ENCODE results near the gene FRMPD1.

Gene FRMPD1

GRCh38 chr9:37635808-37636207 is 14.9 kb upstream of the FRMPD1 start:
- no peak for DNase-seq (ENCODE audit: low read depth)

GRCh38 chr9:37636511-37637448 is 14.0 kb upstream of the FRMPD1 start:
- DNase-seq (ENCODE audit: low read depth) = no peak

- DNase-seq (ENCODE audit: low read depth) = peak; percentile 12
These were observed 11.5 kb upstream of the FRMPD1 start for GRCh38 chr9:37639109-37639762.

- no peak for DNase-seq (ENCODE audit: low read depth)
These were observed 10.9 kb upstream of the FRMPD1 start for GRCh38 chr9:37639841-37640240.

GRCh38 chr9:37640246-37640645 is 10.5 kb upstream of the FRMPD1 start:
- no peak for DNase-seq (ENCODE audit: low read depth)

DNA sequence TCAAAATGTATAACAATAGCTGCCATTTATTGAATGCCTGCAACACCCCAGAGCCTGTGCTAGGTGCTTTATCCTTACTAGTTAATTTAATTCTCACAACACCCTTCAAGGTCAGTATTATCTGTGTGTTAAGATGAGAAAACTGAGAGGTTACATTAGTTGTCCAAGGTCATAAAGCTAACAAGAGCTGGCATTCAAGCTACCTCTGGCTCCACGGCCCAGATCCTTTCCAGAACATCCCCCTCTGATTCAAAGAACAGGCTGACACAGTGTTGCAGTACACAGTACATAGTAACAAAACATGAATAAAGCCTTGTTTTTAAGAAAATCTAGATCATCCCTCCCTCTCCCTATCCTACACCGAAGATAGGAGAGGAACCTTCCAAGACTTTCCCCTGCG is 9.4 kb upstream of the FRMPD1 start:
- DNase-seq (ENCODE audit: low read depth) = no peak

- DNase-seq (ENCODE audit: low read depth) = no peak
These were observed 7.5 kb upstream of the FRMPD1 start for GRCh38 chr9:37643214-37643613.

DNA sequence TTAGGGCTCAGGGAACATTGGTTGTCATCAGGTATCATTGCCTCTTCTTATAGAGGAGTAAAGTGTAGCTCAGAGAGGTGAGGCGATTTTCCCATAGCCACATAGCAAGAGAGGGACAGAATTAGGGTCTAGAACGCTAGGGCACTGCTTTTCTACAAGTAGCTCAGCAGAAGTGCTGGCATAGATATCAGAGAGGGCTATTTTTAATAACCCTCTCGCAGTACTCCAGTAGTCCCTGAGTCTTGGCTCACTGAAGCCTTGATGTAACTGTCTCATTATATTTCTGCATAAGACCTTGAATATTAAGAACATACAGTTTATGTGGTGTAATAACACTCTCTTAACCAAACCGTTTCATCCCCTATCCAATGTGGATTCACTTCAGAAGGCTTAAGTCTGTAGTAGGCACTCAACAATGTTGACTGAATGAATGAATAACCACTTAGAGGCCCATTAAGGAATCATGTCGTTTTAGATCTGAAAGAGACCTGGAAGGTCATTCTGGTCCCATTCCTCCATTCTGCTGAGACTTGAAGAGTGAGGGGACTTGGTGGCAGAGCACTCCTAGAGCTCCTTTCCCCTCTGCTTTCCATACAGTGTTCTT is 4.7 kb upstream of the FRMPD1 start:
- DNase-seq (ENCODE audit: low read depth) = no peak

GRCh38 chr9:37650299-37650872 is 368 bp upstream of the FRMPD1 start:
- DNase-seq (ENCODE audit: low read depth) = no peak

- no peak for DNase-seq (ENCODE audit: low read depth)
These were observed 1.5 kb downstream of the FRMPD1 start for GRCh38 chr9:37652261-37652660.

DNA sequence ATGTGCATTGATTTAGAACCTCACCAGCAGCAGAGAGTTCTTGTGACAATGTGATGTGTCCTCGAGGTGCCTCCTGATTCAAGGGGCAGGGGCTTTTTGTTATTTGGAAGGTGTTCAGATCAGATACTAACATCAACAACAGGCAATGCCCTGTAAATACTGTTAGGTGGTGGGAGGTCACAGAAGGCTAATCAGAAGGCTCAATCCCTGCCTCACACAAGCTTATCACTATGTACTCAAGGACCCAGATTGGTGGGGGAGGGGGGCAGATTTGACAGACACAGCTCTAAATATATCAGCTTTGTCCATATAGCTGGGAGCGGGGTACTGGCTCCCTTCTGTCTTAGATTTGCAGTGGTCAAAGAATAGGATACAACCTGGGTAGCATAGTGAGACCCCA is 2.6 kb downstream of the FRMPD1 start:
- DNase-seq (ENCODE audit: low read depth) = no peak

- no peak for DNase-seq (ENCODE audit: low read depth)
These were observed 6.2 kb downstream of the FRMPD1 start for GRCh38 chr9:37656936-37657335.

DNA sequence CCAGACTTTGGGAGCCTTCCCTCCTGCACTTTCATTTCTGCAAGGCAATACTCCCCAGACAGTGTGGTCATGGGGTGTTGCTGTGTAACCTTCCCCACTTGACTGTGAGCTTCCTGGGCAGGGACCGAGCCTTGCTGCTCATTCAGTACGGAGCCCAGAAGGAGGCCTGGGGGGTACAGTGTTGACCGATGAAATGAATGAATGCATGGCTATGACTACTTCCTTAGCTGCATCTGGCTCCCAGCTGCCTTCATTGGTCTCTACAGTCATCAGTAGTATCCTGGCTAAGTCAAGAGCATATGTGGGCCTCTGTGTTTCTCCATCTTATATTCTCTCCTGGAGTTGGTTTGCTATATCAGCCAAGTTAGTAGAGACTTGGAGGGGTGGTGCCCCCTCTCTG is 9.9 kb downstream of the FRMPD1 start:
- no peak for DNase-seq (ENCODE audit: low read depth)

- no peak for DNase-seq (ENCODE audit: low read depth)
These were observed 13.2 kb downstream of the FRMPD1 start for GRCh38 chr9:37663926-37664325.

DNA sequence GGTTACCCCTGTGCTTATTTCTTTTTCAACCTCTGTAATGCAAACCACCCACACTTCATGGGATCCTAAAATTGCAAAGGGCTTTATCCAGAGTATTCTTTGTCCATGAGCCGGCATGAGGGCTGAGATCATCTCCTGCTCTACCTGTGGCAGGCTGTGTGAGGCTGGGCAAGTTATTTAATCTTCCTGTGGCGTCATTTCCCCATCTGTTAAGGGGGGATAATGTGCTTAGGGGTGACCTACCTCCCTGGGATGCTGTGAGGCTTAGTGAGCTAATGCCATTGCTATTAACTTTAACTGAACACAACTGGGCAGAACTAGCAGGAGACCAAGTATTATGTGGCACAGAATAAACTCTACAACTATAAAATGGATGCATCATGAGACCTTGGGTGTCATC is 17.0 kb downstream of the FRMPD1 start:
- DNase-seq (ENCODE audit: low read depth) = no peak

- no peak for DNase-seq (ENCODE audit: low read depth)
These were observed 17.4 kb downstream of the FRMPD1 start for GRCh38 chr9:37668116-37668601.

GRCh38 chr9:37669232-37669631 is 18.5 kb downstream of the FRMPD1 start:
- DNase-seq (ENCODE audit: low read depth) = no peak

DNA sequence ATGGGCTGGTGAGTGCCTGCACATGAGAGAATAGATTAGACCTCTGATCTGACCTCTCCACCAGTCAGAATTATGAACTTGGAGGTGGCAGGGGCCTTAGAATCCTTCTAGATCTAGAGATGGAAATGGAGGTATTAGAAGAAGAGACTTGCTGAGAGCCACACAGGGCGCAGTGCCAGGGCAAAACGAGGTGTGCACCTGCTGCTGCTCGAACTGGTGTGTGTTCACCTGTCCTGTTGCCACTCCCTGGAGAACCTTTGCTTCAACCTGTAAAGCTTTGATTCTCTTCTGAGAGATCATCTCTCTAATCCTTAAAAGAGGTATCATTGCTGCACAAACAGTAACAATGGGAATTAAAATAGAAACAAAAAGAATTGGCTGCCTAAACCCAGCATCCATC is 24.9 kb downstream of the FRMPD1 start:
- no peak for DNase-seq (ENCODE audit: low read depth)

DNA sequence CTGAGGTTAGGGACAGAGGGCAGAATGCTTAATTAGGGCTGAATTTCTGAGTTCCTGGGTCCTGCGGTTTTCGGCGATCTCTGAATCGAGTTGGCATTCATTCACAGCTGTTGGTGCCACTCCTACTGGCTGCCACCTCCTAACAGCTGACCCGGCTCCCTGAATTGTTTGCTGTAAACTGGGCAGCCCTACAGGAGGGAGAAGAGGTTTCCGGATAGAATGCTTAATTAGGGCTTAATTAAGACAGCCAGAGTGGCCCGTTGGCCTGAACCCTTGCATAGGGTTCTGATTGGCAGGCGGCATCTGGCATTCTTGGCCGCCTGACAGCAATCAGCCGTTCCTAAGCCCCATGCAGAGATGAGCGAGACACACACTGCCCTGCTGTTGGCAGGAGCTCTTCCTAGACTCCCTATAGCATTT is 25.7 kb downstream of the FRMPD1 start:
- DNase-seq (ENCODE audit: low read depth) = no peak

DNA sequence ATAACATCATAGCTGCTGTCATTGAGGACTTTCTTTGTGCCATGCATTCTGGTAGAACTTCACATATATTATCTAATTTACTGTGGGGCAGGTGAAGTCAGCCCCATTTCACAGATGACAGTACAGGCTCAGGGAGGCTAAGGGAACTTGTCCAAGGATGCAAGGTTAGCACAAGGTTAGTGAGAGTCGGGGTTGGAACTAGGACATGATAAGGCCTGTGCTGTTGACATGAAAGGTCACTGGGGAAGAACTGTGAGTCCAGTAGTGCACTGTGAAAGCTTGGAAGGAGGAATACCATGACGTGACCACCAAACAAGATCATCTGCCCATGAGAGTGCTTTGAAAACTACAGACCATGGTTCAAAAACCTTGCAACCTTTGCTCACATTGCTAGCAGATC is 26.7 kb downstream of the FRMPD1 start:
- DNase-seq (ENCODE audit: low read depth) = no peak

DNA sequence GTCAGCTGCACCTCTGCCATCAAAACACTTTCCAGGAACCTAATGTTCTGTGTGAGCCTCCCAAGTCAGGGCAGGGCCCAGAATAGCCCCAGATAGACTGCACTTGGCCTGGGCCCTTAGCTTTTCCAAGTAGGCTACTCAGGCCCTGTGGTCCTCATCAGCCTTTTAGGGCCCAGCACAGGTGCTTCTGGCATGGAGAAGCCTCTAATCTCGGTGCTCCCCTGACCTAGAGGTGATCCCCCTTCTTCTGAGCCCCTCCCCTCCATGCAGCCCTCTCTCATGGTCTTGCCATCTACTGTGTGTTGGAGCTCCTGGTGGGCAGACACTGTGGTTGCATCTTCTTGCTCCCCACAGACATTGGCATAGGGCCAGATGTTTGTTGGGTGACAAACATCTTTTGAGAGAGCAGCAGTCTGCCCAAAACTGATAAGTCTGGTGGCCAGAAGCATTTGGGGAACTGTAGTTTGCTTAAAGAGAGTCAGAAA is 28.1 kb downstream of the FRMPD1 start:
- DNase-seq (ENCODE audit: low read depth) = no peak

- DNase-seq (ENCODE audit: low read depth) = no peak
These were observed 29.1 kb downstream of the FRMPD1 start for GRCh38 chr9:37679649-37680402.

Data from fibroblast of the conjunctiva (primary cell).